CD14-positive monocyte (primary cell): Measurements from ENCODE around the gene MLLT1. TPM values are rescaled to one million over a fixed set of nuclear protein-coding genes. Genes with fewer than 3 reads are reported as not detected.

Experiments used
- DNase-seq, 3 donors: peaks; one replicate each; pipeline ENCODE4 v3.0.0-alpha.2; 2011 to 2022
- H2AFZ ChIP-seq: 2 replicates; pipeline ENCODE4 v1.6.0; 2012; ENCODE audit warnings: mild to moderate bottlenecking, low read depth, low read length, inconsistent platforms; ENCODE audit not compliant: insufficient read depth, poor library complexity, severe bottlenecking
- H3K27ac ChIP-seq, 2 donors: 1 replicate in 1 of 2; 2 replicates in 1 of 2; pipeline ENCODE4 v1.5.1; 2012 to 2013; ENCODE audit warnings: low read length in 2 of 2, control low read depth in 1 of 2, inconsistent platforms in 1 of 2, low read depth in 1 of 2, mild to moderate bottlenecking in 1 of 2
- H3K27me3 ChIP-seq, 2 donors: one replicate each; pipeline versions ENCODE4 v1.6.0 to v1.6.1; 2011 to 2013; ENCODE audit warnings: low read length in 2 of 2; ENCODE audit not compliant: control insufficient read depth in 2 of 2, insufficient read depth in 2 of 2
- H3K36me3 ChIP-seq, 2 donors: replicated peaks in 1 of 2; 1 replicate in 1 of 2; 2 replicates in 1 of 2; pipeline versions ENCODE4 v1.5.1 to v1.6.1; 2012 to 2013; ENCODE audit warnings: low read length in 2 of 2, control low read depth in 1 of 2, inconsistent platforms in 1 of 2, mild to moderate bottlenecking in 1 of 2; ENCODE audit not compliant: insufficient read depth in 2 of 2, control insufficient read depth in 1 of 2
- H3K4me1 ChIP-seq, 2 donors: 1 replicate in 1 of 2; 2 replicates in 1 of 2; pipeline versions ENCODE4 v1.5.1 to v1.6.1; 2012 to 2013; ENCODE audit warnings: low read length in 2 of 2, control low read depth in 1 of 2, inconsistent platforms in 1 of 2, mild to moderate bottlenecking in 1 of 2, moderate library complexity in 1 of 2; ENCODE audit not compliant: insufficient read depth in 2 of 2, control insufficient read depth in 1 of 2
- H3K4me2 ChIP-seq: replicated peaks from 2 replicates; pipeline ENCODE3; 2012; ENCODE audit warnings: low read length, moderate library complexity, mild to moderate bottlenecking; ENCODE audit not compliant: poor library complexity, severe bottlenecking; ENCODE audit errors: extremely low read depth
- H3K4me3 ChIP-seq, 3 experiments: fragments of 200-600 bp in 1 of 3; sonication (generic) in 1 of 3; replicated peaks in 1 of 3; 1 replicate in 2 of 3; 2 replicates in 1 of 3; pipeline ENCODE4 v1.5.1; 2011 to 2013; ENCODE audit warnings: low read length in 3 of 3, mild to moderate bottlenecking in 3 of 3, control low read depth in 2 of 3, low read depth in 2 of 3, inconsistent platforms in 1 of 3, moderate library complexity in 1 of 3
- H3K79me2 ChIP-seq: 2 replicates; pipeline ENCODE4 v1.6.0; 2012; ENCODE audit warnings: mild to moderate bottlenecking, control low read depth, inconsistent platforms, low read length, moderate library complexity; ENCODE audit not compliant: insufficient read depth
- H3K9ac ChIP-seq: 2 replicates; pipeline ENCODE4 v1.6.0; 2017; ENCODE audit warnings: low read length, mild to moderate bottlenecking; ENCODE audit not compliant: insufficient read depth, poor library complexity, severe bottlenecking
- H3K9me3 ChIP-seq, 2 donors: replicated peaks in 1 of 2; 1 replicate in 1 of 2; 2 replicates in 1 of 2; pipeline versions ENCODE4 v1.5.1 to v1.6.1; 2012 to 2013; ENCODE audit warnings: low read length in 2 of 2, control low read depth in 1 of 2; ENCODE audit not compliant: control insufficient read depth in 1 of 2, insufficient read depth in 1 of 2
- H4K20me1 ChIP-seq: 2 replicates; pipeline ENCODE4 v1.6.0; 2012; ENCODE audit warnings: mild to moderate bottlenecking, low read length, control low read depth, moderate library complexity; ENCODE audit not compliant: insufficient read depth
- H3K27ac Mint-ChIP-seq, 7 donors: one replicate each; pipeline ENCODE4 v1.8.0; 2020; ENCODE audit warnings: mild to moderate bottlenecking in 7 of 7, mixed read lengths in 7 of 7, moderate library complexity in 6 of 7, inconsistent platforms in 2 of 7
- H3K27me3 Mint-ChIP-seq, 3 donors: one replicate each; pipeline ENCODE4 v1.8.0; 2021 to 2022; ENCODE audit warnings: low read depth in 3 of 3, mild to moderate bottlenecking in 3 of 3, mixed read lengths in 3 of 3, moderate library complexity in 3 of 3, inconsistent platforms in 1 of 3
- H3K36me3 Mint-ChIP-seq, 2 donors: one replicate each; pipeline ENCODE4 v1.8.0; 2020; ENCODE audit warnings: mixed read lengths in 2 of 2, inconsistent platforms in 1 of 2, mild to moderate bottlenecking in 1 of 2
- H3K4me1 Mint-ChIP-seq: one replicate; pipeline ENCODE4 v1.8.0; 2020; ENCODE audit warnings: mild to moderate bottlenecking, mixed read lengths
- H3K4me3 Mint-ChIP-seq, 2 donors: one replicate each; pipeline ENCODE4 v1.8.0; 2020; ENCODE audit warnings: mild to moderate bottlenecking in 2 of 2, mixed read lengths in 2 of 2, moderate library complexity in 1 of 2
- H3K9me3 Mint-ChIP-seq, 7 donors: one replicate each; pipeline ENCODE4 v1.8.0; 2020 to 2022; ENCODE audit warnings: mixed read lengths in 7 of 7, mild to moderate bottlenecking in 6 of 7, moderate library complexity in 6 of 7, inconsistent platforms in 2 of 7
- CTCF ChIP-seq: fragments of 200-600 bp; IDR thresholded peaks from one replicate; pipeline ENCODE4 v1.8.0; 2022; ENCODE audit warnings: antibody characterized with exemption, mild to moderate bottlenecking
- WGBS: methylation state at CpG from one replicate; pipeline ENCODE4 v1.1.5; 2013; ENCODE audit warnings: missing lambda C conversion rate; ENCODE audit not compliant: insufficient coverage; 5-methylcytosine and 5-hydroxymethylcytosine counted together
- intact Hi-C, 2 donors: fragments of 100-400 bp; cut with micrococcal nuclease; formaldehyde crosslinking; loops; one replicate each; pipeline versions ENCODE4 v1.15.0 to v1.15.1; 2023
- polyA plus RNA-seq, 3 donors: library from polyadenylated mRNA; depleted of rRNA in 1 of 3; unstranded in 2 of 3; stranded (reverse) in 1 of 3; fragments of 300-500 nt in 2 of 3; fragments of >200 nt in 1 of 3; fragmentation: Illumina TruSeq in 2 of 3; gene quantifications; 1 replicate in 2 of 3; 2 replicates in 1 of 3; pipeline ENCODE4 v1.2.3, GENCODE V29; 2012 to 2021

The MLLT1 gene
- polyA plus RNA-seq, 3 donors, result 0.65 to 17.3 (median 0.99) TPM

GRCh38 chr19:6268382-6268771, 11.4 kb downstream of the MLLT1 start:
- no peak overlapping the region for H3K4me3 ChIP-seq
- WGBS, result 100% methylated on average over 2 of the region's 4 CpGs
- peaks cover 74% of the 10 kb centered on the region for H4K20me1 ChIP-seq
- no peak for TF ChIP-seq CTCF
- H3K36me3 Mint-ChIP-seq, result peaks cover 60 to 76% of the 10 kb centered on the region in 2 donors
- no peak overlapping the region for H3K4me3 Mint-ChIP-seq
- H3K4me1 ChIP-seq, result peaks cover 11 to 12% of the 10 kb centered on the region in 2 donors
- peaks cover 98% of the 10 kb centered on the region for H3K79me2 ChIP-seq
- no peak overlapping the region for H3K9ac ChIP-seq
- H3K27me3 ChIP-seq, result no peaks in the 10 kb centered on the region
- peaks cover 25% of the 10 kb centered on the region for H3K4me1 Mint-ChIP-seq
- no peak for DNase-seq
- peaks cover 33 to 70% of the 10 kb centered on the region in 2 donors for H3K36me3 ChIP-seq
- H3K9me3 Mint-ChIP-seq, result no peaks in the 10 kb centered on the region
- H3K27ac Mint-ChIP-seq, result peak overlapping the region in 3 of 7 donors; percentile 43 to 61 (median 57)
- no peak overlapping the region for H2AFZ ChIP-seq
- no peak overlapping the region for H3K4me2 ChIP-seq
- H3K27me3 Mint-ChIP-seq, result peaks cover 0 to 6% (median 0%) of the 10 kb centered on the region in 3 donors
- H3K9me3 ChIP-seq, result no peaks in the 10 kb centered on the region
- intact Hi-C loops, result no loop called here
- H3K27ac ChIP-seq, result no peak overlapping the region

- Histone ChIP-seq H3K4me2 (no peak overlapping the region), H2AFZ (no peak overlapping the region), H3K9me3 (no peaks in the 10 kb centered on the region), H4K20me1 (peaks cover 74% of the 10 kb centered on the region), H3K27me3 (no peaks in the 10 kb centered on the region), H3K27ac (peak overlapping the region in 1 of 2 donors; percentile 1), H3K9ac (no peak overlapping the region), H3K79me2 (peaks cover 96% of the 10 kb centered on the region), H3K4me3 (no peak overlapping the region), H3K36me3 (peaks cover 38 to 74% of the 10 kb centered on the region in 2 donors), H3K4me1 (peaks cover 5 to 6% of the 10 kb centered on the region in 2 donors)
- Mint-ChIP-seq H3K27ac (peak overlapping the region in 4 of 7 donors; percentile 17 to 72 (median 45)), H3K27me3 (peaks cover 0 to 6% (median 0%) of the 10 kb centered on the region in 3 donors), H3K4me3 (no peak overlapping the region), H3K36me3 (peaks cover 66 to 83% of the 10 kb centered on the region in 2 donors), H3K4me1 (peaks cover 19% of the 10 kb centered on the region), H3K9me3 (no peaks in the 10 kb centered on the region)
- no peak for TF ChIP-seq CTCF
- DNase-seq, result no peak
- intact Hi-C loops, result no loop called here
- 49% methylated on average over 4 of the region's 17 CpGs for WGBS
Measured at GRCh38 chr19:6267552-6268381, 12.0 kb downstream of the MLLT1 start.
